Raji (cell line): Measurements from ENCODE around the gene RNF213.

Experiments used
- POLR2A ChIP-seq: IDR thresholded peaks from 2 replicates; pipeline ENCODE4 v1.6.1; 2011; ENCODE audit warnings: low read depth, low read length, control low read depth; ENCODE audit not compliant: insufficient read depth

RNF213 gene

DNA sequence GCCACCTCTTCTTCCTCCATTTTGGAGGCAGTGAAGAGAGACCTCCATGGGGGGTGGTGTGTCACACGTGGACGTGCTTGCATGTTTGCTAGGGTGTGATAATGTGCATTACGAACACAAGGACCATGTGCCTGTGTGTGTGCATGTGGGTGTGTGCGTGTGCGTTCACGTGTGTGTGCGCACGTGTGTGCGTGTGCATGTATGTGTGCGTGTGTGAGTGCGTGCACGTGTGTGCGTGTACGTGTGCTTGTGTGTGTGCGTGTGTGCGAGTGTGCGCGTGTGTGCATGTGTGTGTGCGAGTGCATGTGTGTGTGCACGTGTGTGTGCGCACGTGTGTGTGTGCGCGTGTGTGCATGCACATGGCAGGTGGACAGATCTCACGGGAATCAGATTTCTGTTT is 29.5 kb downstream of the RNF213 start:
- TF ChIP-seq POLR2A = no peak

DNA sequence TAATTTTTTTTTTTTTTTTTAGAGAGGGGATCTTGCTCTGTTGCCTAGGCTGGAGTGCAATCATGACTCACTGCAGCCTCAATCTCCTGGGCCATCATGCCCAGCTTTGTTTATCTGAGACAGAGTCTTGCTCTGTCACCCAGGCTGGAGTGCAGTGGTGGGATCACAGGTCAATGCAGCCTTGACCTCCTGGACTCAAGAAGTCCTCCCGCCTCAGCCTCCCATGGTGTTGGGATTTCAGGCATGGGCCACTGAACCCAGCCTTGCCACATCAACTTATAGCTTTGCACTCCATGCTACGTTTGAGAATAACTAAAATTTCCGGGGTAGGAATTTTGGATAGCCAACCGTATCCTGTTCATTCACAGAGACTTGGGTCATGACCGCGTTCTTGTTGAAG is 30.6 kb downstream of the RNF213 start:
- no peak for TF ChIP-seq POLR2A

GRCh38 chr17:80291691-80292487 is 31.2 kb downstream of the RNF213 start:
- no peak for TF ChIP-seq POLR2A

DNA sequence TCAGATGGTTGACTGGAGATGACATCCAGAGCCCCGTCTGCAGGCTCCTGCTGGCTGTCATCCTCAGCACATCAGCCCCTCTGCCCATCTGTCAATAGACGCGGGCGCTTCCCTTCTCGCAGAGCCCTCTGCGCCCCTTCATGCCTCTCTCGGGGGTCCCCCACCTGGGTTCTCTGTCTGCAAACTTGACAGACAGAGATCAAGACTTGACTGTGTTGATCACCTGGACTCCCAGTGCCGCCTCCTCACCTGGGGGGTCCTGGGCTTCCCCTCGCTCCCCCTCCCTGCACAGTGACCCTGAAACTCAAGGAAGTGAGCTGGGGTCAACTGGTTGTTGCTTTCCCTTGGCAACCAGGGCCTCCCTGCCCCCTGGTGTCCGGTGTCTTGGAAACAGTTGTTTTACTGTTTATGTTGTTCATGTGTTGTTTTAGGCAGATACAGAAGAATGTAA is 31.9 kb downstream of the RNF213 start:
- no peak for TF ChIP-seq POLR2A

GRCh38 chr17:80294210-80294609 is 33.6 kb downstream of the RNF213 start:
- no peak for TF ChIP-seq POLR2A

GRCh38 chr17:80294653-80295052 is 34.0 kb downstream of the RNF213 start:
- no peak for TF ChIP-seq POLR2A

DNA sequence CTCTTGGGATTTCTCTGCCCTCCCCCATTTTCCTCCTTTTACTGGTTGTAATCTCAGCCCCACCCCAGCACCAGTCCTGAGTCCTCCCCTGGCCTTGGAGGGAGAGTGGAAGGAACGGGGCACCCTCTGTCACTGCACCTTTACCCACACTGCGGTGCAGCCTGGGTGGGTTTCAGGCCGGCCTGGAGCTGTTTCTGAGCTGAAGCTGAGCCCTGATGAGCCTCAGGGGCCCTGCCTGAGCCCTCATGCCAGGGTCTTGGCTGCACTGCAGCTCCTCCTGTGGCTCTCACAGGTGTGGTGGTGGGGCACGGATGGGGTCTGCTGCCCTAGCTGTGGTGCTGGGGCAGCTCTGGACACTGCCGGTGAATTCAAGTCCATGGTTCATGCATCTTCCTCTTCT is 34.5 kb downstream of the RNF213 start:
- no peak for TF ChIP-seq POLR2A

- TF ChIP-seq POLR2A = no peak
Measured at GRCh38 chr17:80295559-80295958, 34.9 kb downstream of the RNF213 start.

DNA sequence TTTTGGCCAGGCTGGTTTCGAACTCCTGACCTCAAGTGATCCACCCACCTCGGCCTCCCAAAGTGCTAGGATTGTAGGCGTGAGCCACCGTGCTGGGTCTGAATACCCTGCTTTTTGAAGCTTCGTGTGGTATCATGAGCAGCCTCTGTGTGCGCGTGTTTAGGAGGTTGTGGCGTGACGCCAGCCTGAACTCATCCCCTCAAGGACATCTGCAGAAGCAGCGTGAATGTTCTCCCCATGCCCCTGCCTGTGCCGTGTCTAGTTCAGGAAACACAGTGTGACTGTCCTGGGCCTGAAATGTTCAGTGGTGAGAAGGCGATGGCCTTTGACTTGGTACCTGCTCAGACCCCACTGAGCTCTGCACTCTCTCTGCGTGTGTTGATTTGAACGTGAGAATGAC is 35.6 kb downstream of the RNF213 start:
- TF ChIP-seq POLR2A = no peak

DNA sequence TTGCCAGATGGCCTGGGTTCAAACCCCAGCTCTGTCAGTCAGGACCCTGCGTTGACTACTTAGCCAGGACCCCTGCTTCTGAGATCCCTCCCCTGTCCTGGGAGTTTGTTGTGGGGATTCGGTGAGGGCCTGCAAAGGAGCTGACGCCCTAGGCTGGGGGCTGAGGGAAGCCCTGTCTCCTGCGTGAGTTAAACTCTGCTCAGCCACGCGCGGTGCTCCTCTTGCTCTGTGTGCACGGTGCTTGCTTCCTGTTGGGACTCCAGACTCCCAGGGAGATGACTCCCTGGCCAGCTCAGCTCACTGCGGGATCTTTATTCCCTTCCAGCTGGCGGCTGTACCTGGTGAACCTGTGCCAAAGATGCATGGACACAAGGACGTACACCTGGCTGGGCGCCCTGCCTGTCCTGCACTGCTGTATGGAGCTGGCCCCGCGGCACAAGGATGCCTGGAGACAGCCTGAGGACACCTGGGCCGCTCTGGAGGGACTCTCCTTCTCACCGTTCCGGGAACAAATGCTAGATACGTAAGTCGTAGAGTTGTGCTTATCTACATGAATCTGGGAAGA is 37.4 kb downstream of the RNF213 start:
- TF ChIP-seq POLR2A = no peak

- TF ChIP-seq POLR2A = no peak
Measured at GRCh38 chr17:80303824-80304223, 43.2 kb downstream of the RNF213 start.

DNA sequence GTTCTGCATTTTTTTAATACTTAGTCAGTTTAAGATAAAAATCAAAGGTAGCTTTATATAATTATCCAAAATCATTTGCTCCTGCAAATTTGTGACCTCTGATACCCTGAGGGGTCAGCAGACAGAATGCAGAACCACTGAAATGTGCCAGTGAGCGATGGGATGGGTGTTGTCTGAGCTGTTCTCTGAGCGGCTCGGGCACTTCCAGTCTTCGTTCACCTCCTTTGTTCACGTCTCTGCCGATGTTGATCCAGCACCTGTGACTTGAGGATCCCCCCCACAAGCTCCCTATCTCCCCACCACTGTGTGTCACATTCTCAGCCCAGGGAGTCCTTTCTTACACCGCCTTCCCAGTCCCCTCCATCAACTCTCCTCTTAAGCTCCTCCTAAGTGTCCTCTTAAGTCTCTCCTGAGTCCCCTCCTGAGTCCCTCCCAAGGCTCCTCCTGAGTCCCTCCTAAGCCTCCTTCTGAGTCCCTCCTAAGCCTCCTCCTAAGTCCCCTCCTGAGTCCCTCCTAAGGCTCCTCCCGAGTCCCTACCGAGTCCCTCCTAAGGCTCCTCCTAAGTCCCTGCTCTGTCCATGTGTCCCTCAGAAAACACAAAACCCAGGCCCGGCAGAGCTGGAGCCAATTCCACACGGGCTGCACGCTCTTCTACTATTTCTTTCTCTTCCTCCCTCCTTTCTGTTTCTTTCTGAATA is 47.5 kb downstream of the RNF213 start:
- TF ChIP-seq POLR2A = no peak

DNA sequence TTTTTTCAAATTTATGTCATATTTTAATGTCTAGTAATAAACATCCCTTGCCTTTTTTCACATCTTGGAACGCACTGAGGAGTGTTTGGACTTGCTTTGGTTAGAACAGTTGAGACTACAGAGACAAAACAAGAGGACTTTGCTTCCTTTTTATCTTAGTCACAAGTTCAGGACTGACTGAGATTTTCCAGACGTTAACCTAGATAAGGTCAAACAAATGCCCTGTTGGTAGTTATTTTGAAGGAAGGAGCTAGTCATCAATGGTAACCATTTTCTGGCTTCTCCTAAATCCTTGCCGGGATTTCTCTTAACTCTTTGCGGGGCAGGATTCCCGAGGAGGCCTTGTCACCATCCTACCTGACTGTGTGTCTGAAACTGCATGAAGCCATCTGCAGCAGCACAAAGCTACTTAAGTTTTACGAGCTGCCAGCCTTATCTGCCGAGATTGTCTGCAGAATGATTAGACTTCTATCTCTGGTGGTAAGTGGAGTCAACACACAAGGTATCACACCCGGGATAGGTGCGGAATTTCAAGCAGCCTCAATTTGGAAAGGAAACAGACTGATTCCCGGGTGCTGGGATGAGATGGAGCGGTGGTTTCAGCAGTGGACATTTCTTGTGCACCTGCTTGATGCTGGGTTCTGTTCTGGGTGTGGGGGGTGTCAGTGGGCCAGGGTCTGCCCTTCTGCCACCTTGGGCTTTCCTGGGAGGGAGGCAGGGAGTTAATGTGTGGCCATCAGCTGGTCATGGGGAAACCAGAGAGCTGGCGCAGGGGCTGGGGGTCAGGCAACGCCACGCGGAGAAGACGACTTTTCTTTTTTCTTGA is 48.3 kb downstream of the RNF213 start:
- TF ChIP-seq POLR2A = no peak

DNA sequence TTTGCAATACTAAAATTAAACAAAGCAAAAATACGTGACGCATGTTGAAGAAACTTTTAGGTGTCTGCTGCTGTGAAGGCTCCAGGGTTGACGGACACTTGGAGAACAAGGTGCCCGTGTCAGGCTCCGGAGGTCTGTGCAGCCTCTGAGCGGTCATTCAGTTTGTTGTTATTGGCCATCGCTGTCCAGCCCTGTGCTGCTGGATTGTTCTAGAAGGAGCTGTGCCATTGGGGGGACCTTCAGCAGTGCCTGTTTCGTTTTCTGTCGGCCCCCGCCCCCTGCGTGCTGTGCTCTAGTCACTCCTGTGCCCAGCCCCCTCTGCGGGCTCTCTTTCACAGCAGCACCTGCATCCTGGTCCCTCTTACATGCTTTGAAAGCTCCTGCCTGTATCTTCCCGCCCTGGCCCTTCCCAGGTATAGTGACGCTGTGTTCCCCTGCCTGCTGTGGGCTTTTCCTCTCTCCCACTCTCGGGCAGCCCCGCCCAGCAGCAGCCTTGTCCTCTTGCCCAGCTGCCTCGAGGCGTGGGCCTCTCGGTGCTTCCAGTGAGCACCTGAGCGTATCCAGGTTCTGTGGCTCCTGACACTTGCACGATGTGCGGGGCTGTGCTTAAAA is 50.7 kb downstream of the RNF213 start:
- TF ChIP-seq POLR2A = no peak

DNA sequence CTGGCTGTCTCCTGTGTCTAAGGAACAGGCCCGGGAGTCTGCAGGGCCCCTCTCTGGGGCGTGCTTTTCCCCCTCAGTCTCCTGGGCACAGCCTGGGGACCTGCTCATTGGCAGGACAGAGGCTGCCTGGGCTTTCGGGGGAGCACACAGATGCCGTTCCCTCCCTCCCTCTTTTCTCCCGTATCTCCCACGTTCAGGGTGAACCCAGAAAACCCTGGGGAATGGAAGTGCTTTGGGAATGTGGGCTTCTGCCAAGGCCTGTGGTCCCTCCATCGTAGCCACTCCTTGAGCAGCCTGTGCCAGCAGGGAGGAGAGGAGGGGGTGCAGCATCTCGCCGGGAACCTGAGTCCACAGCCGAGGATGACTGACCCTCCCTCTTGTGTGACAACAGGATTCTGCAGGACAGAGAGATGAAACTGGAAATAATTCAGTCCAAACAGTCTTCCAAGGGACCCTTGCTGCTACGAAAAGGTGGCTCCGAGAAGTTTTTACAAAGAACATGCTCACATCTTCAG is 52.0 kb downstream of the RNF213 start:
- no peak for TF ChIP-seq POLR2A
